UCSD-AML1 (cell line): ENCODE measurements around the gene PPDPF.
"Not testable (repeated sequence)": the region's sequence is repeated elsewhere in the genome, so short reads cannot be mapped to it uniquely, and the experiment has no call there.

ENCODE experiments used
- DNase-seq: peaks from one replicate; lab custom pipeline; 2025; ENCODE audit not compliant: unreplicated experiment; lab: John Stamatoyannopoulos, UW

PPDPF gene

GRCh38 chr20:63499338-63499969, 21.1 kb upstream of the PPDPF start:
- no peak for DNase-seq

- no peak for DNase-seq
Measured at GRCh38 chr20:63500151-63500901, 20.2 kb upstream of the PPDPF start.

DNA sequence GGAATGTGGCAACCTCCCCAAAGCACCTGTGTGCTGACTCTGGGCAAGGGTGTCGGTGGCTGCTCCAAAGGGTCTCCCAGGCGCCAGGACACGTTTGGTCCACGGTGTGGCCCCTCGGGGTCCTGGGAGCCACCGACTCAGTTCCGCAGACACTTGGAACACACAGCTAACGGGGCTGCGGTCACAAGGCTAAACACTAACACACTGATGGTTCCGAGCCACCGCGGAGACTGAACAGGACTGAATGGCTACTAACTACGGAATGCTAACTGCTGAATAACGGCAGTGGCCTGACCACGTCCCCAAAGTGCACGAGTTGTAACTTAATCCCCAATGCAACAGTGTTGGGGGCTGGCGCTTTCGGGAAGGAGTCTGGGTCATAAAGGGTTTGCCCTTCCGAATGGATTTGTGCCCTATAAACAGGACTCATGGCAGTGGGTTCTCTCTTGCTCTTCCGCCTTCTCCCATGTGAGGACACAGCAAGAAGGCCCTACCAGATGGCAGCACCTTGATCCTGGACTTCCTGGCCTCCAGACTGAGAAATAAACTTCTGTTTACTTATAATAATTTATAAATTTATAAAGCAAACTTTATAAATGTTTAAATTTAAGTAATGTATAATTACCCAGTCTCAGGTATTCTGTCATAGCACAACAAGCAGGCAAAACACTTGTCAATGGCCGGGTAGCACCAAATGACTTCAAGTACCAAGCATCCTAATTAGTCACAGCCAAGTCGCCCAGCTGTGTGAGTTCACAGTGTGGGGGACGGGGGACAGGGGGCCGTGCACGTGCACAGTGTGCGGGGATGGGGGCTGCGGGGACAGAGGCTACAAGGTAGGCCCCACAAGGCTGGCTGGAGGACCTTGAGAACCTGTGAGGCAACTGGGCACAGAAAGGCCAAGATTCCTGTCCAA, 19.4 kb upstream of the PPDPF start:
- DNase-seq, result no peak

GRCh38 chr20:63501818-63502670, 18.5 kb upstream of the PPDPF start:
- DNase-seq, result no peak

DNA sequence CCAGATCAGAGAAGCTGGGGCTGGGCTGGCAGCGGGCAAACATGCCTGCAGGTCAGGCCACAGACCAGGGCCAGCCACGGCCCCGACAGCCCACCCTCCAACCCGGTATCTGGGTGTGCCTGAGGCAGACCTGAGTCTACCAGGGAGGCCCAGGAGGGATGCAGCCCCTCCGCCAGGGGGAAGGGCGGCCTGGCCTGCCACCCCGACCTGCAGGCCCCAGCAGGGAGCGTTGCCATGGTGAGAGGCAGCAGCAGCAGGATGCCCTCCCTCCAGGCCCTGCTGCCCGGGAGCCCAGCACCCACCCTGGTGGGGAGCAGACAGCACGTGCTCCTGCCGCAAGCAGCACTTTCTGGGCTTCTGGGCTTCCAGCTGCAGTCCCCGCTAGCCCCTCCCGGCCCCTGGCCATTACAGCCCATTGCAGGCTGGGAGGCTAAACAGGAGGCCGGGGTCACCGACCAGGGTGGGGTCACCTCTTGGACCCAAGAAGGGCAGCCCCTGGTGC, 17.8 kb upstream of the PPDPF start:
- DNase-seq, result no peak

DNA sequence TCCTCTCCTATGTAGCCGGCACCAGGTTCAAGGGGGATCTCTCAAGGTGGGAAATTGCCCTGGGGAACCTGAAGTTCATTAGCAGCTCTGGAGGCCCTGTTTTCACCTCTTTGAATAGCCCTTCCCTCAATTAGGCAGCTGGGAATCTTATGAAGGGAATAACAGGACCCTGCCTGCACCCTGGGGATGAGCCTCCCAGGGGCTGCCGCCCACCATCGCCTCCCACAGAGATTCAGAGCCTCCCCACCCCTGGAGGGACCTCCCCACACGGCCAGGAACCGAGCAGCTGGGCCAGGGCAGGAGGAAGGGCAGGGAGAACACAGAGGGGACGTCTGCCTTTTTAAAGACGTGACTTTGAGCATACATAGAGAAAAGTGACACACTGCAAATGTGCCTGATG, 17.0 kb upstream of the PPDPF start:
- no peak for DNase-seq

DNA sequence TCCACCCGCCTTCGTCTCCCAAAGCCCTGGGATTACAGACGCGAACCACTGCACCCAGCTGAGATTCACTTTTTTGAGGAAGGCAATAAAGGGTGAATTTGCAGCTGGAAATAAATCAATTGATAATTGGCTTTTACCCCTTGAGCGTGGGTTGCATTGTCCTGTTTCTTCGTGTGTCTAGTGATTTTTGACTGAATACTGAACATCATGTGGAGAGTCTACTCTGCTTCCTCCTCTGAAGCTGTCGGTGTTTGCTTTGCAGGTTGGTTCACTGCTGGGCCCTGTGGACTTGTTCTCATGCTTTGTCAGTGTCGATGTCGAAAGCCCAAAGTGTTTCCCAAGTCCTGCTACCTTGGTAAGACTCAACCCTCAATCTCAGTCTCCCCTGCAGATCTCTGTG, 15.9 kb upstream of the PPDPF start:
- DNase-seq, result no peak

DNA sequence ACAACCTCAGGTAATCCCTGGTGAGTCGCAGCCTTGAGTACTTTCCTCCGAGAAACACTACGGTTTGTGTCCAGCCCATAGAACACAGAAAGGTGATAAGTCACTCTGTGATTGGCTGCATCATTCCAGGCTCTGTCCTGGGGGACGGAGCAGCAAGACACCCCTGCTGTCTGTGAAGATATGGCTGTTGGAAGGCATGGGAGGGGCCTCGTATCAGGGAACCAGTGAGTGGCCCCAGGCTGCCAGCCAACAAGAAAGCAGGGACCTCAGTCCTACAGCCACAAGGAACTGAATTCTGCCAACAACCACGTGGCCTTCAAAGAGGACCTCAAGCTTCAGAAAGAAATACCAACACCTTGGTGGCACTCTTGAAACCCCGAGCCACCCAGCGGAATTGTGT, 15.3 kb upstream of the PPDPF start:
- DNase-seq, result no peak

GRCh38 chr20:63505723-63506122, 14.8 kb upstream of the PPDPF start:
- DNase-seq, result no peak

GRCh38 chr20:63507083-63507743, 13.4 kb upstream of the PPDPF start:
- no peak for DNase-seq

GRCh38 chr20:63508072-63508768, 12.3 kb upstream of the PPDPF start:
- DNase-seq, result peak; percentile 48

DNA sequence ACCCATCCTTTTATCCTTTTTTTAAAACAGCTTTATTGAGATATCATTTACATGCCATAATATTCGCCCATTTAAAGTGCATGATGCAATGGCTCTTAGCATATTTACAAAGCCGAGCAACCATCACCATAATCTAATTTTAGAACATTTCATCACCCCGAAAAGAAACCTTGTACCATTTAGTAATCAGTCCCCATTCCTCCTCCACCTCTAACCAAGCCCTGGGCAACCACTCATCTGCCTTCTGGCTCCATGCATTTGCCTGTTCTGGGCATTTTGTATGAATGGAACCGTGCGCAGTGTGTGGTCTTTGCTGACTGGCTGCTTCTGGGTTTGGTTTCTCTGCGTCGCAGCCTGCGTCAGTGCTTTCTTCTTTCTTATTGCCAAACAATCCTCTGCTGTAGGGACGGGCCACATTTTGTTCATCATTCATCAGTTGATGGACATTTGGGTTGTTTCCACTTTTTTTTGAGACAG, 11.4 kb upstream of the PPDPF start:
- DNase-seq, result no peak

DNA sequence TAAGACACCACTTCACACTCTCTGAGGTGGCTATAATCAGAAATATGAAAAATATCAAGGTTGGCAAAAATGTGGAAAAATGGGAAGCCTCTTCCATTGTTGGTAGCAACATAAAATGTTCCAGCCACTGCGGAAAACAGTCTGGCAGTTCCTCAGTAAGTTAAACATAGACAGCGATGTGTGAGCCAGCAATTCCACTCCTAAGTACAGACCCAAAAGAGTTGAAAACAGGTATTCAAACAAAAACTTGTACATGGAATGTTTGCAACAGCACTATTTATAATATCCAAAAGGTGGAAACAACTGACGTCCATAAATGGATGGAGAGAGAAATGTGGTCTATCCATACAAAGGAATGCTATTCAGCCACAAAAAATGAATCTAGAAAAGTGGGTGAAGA, 7.4 kb upstream of the PPDPF start:
- no peak for DNase-seq

GRCh38 chr20:63514520-63514919, 6.0 kb upstream of the PPDPF start:
- not testable (repeated sequence) for DNase-seq

- no peak for DNase-seq
Measured at GRCh38 chr20:63517376-63518309, 2.9 kb upstream of the PPDPF start.

GRCh38 chr20:63518351-63518861, 2.2 kb upstream of the PPDPF start:
- no peak for DNase-seq

DNA sequence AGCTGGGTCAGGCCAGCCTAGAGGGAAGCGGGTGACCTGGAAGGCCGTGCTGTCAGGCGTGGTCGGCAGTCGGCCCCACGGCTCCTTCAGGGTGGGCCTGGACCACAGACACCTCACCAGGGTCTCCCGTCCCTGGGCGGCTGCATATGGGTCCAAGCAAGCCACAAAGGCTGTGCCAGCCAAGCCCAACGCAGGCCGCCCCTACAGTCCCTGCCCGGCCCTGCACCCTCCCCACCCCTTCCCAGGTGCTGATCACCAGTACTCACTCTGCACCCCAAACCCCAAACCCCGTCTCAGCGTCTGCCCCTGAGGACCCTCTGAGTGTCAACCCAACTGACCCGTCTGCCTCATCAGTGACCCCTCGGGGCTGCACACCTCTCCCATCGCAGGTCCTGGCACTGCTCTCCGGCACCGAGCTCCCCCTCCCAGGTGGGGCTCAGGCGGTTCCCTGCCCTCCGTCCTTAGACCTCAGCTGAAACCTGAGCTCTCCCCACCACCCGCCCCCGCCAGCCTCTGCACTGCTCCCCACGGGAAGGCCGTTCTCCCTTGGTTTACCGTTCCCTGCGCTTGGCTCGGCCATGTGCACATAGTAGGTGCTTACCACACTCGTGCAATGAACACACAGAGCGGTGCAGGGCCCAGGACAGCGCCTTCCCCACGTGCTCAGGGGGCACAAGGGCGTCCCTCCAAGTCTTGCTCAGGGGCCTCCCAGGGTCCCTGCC, 1.5 kb upstream of the PPDPF start:
- DNase-seq, result no peak
